NCI-H2029 (cell line): Measurements from ENCODE around the gene TIGAR.

Experiments used
- DNase-seq: peaks from one replicate; lab custom pipeline; 2025; lab: John Stamatoyannopoulos, UW

The TIGAR gene

GRCh38 chr12:4378772-4379171, 57.8 kb downstream of the TIGAR start:
- DNase-seq = no peak

GRCh38 chr12:4379405-4379804, 58.4 kb downstream of the TIGAR start, which contains the start of gene FGF23:
FGF23 (minus strand) TSS chr12:4379712; CDS start chr12:4379582, 130 bp downstream.
- DNase-seq = no peak

- DNase-seq = no peak
Measured at GRCh38 chr12:4380332-4380731, 59.3 kb downstream of the TIGAR start.

GRCh38 chr12:4383304-4383865, 62.4 kb downstream of the TIGAR start:
- DNase-seq = no peak

- no peak for DNase-seq
Measured at GRCh38 chr12:4386801-4387200, 65.8 kb downstream of the TIGAR start.

GRCh38 chr12:4387607-4388006, 66.6 kb downstream of the TIGAR start:
- DNase-seq = no peak

GRCh38 chr12:4388032-4388431, 67.0 kb downstream of the TIGAR start:
- DNase-seq = no peak

GRCh38 chr12:4388662-4389061, 67.6 kb downstream of the TIGAR start:
- DNase-seq = no peak

GRCh38 chr12:4392223-4392742, 71.3 kb downstream of the TIGAR start:
- no peak for DNase-seq

- DNase-seq = no peak
Measured at GRCh38 chr12:4393211-4393610, 72.2 kb downstream of the TIGAR start.

GRCh38 chr12:4395818-4396217, 74.8 kb downstream of the TIGAR start:
- DNase-seq = no peak

- DNase-seq = no peak
Measured at GRCh38 chr12:4401117-4401516, 80.1 kb downstream of the TIGAR start.

GRCh38 chr12:4402996-4403395, 82.0 kb downstream of the TIGAR start:
- no peak for DNase-seq
